ENCODE data around the gene BPIFB2.

DNA sequence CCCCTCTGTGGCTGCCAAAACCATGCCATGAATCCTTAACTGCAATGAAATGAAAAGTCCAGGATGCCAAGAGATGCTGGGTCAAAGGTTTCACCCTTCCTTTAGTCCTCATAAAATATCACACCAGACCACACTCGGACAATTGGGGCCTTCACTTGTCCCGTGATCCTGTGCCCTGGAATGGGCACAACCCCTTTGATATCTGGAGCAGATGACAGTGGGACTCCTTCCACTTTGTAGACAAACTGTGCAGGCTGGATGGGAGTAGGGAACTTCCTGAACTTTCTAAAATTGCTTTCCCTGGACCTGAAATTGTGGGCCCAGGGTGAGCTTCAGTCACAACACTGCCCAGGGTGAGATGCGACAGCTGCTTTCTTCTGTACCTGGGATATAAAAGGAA is 14.4 kb downstream of the BPIFB2 start:
- TF ChIP-seq FOXA1 (IDR thresholded peaks at IDR 0.05) (no peak), CTCF (IDR thresholded peaks at IDR 0.05; ENCODE audit: low read depth, low read length, missing input control) (no peak), RXRA (IDR thresholded peaks at IDR 0.05) (no peak), JUND (IDR thresholded peaks at IDR 0.05) (no peak), SP1 (IDR thresholded peaks at IDR 0.05) (no peak), ATF3 (IDR thresholded peaks at IDR 0.05) (no peak), GABPA (IDR thresholded peaks at IDR 0.05 in 1 of 2, conservative IDR thresholded peaks at IDR 0.05 in 1 of 2) (no peak), RAD21 (IDR thresholded peaks at IDR 0.05) (no peak), NR2F2 (IDR thresholded peaks at IDR 0.05) (no peak), YY1 (IDR thresholded peaks at IDR 0.05) (no peak), EGR1 (IDR thresholded peaks at IDR 0.05; ENCODE audit: low read depth in 2 of 2) (no peak)
- TF ChIP-seq, protein P1, sequence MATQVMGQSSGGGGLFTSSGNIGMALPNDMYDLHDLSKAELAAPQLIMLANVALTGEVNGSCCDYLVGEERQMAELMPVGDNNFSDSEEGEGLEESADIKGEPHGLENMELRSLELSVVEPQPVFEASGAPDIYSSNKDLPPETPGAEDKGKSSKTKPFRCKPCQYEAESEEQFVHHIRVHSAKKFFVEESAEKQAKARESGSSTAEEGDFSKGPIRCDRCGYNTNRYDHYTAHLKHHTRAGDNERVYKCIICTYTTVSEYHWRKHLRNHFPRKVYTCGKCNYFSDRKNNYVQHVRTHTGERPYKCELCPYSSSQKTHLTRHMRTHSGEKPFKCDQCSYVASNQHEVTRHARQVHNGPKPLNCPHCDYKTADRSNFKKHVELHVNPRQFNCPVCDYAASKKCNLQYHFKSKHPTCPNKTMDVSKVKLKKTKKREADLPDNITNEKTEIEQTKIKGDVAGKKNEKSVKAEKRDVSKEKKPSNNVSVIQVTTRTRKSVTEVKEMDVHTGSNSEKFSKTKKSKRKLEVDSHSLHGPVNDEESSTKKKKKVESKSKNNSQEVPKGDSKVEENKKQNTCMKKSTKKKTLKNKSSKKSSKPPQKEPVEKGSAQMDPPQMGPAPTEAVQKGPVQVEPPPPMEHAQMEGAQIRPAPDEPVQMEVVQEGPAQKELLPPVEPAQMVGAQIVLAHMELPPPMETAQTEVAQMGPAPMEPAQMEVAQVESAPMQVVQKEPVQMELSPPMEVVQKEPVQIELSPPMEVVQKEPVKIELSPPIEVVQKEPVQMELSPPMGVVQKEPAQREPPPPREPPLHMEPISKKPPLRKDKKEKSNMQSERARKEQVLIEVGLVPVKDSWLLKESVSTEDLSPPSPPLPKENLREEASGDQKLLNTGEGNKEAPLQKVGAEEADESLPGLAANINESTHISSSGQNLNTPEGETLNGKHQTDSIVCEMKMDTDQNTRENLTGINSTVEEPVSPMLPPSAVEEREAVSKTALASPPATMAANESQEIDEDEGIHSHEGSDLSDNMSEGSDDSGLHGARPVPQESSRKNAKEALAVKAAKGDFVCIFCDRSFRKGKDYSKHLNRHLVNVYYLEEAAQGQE (IDR thresholded peaks at IDR 0.05), result no peak
- TF ChIP-seq, protein P2, sequence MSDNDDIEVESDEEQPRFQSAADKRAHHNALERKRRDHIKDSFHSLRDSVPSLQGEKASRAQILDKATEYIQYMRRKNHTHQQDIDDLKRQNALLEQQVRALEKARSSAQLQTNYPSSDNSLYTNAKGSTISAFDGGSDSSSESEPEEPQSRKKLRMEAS (IDR thresholded peaks at IDR 0.05), result no peak
- TF ChIP-seq, protein P3, sequence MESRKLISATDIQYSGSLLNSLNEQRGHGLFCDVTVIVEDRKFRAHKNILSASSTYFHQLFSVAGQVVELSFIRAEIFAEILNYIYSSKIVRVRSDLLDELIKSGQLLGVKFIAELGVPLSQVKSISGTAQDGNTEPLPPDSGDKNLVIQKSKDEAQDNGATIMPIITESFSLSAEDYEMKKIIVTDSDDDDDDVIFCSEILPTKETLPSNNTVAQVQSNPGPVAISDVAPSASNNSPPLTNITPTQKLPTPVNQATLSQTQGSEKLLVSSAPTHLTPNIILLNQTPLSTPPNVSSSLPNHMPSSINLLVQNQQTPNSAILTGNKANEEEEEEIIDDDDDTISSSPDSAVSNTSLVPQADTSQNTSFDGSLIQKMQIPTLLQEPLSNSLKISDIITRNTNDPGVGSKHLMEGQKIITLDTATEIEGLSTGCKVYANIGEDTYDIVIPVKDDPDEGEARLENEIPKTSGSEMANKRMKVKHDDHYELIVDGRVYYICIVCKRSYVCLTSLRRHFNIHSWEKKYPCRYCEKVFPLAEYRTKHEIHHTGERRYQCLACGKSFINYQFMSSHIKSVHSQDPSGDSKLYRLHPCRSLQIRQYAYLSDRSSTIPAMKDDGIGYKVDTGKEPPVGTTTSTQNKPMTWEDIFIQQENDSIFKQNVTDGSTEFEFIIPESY (IDR thresholded peaks at IDR 0.05), result no peak

All from liver (tissue), 3 donors.